Stimulated activated CD8-positive, alpha-beta memory T cell treated with anti-CD3 and anti-CD28 coated beads, Interleukin-7, amount 100 ng/mL, for 24 hours (primary cell): ENCODE data around the gene GUCA2A.

Experiments
- DNase-seq: peaks from one replicate; pipeline ENCODE4 v3.0.0-alpha.2; 2020; ENCODE audit warnings: low read depth

The GUCA2A gene

GRCh38 chr1:42153624-42154023 is 10.9 kb downstream of the GUCA2A start:
- DNase-seq, result no peak

- no peak for DNase-seq
Observed at GRCh38 chr1:42152907-42153600, 11.5 kb downstream of the GUCA2A start, which contains the start of gene GUCA2B. Gene GUCA2B (plus strand): TSS chr1:42153410. CDS start chr1:42153451, 41 bp downstream.

GRCh38 chr1:42152119-42152518 is 12.4 kb downstream of the GUCA2A start:
- DNase-seq, result no peak

- no peak for DNase-seq
Observed at GRCh38 chr1:42150651-42151050, 13.9 kb downstream of the GUCA2A start.

GRCh38 chr1:42148166-42148565 is 16.4 kb downstream of the GUCA2A start:
- no peak for DNase-seq

- DNase-seq, result peak; percentile 38
Observed at GRCh38 chr1:42146626-42147320, 17.8 kb downstream of the GUCA2A start.

- no peak for DNase-seq
Observed at GRCh38 chr1:42145764-42146625, 18.6 kb downstream of the GUCA2A start.

GRCh38 chr1:42145389-42145716 is 19.2 kb downstream of the GUCA2A start:
- DNase-seq, result no peak

- DNase-seq, result no peak
Observed at GRCh38 chr1:42144711-42145388, 19.7 kb downstream of the GUCA2A start.

- DNase-seq, result no peak
Observed at GRCh38 chr1:42143896-42144710, 20.4 kb downstream of the GUCA2A start.

GRCh38 chr1:42142894-42143675 is 21.5 kb downstream of the GUCA2A start:
- DNase-seq, result no peak

GRCh38 chr1:42141978-42142377 is 22.6 kb downstream of the GUCA2A start:
- no peak for DNase-seq

- no peak for DNase-seq
Observed at GRCh38 chr1:42140191-42140590, 24.4 kb downstream of the GUCA2A start.

- DNase-seq, result no peak
Observed at GRCh38 chr1:42139444-42139843, 25.1 kb downstream of the GUCA2A start.

GRCh38 chr1:42138586-42138985 is 26.0 kb downstream of the GUCA2A start:
- DNase-seq, result no peak

- no peak for DNase-seq
Observed at GRCh38 chr1:42137766-42138165, 26.8 kb downstream of the GUCA2A start.

GRCh38 chr1:42136466-42136865 is 28.1 kb downstream of the GUCA2A start:
- no peak for DNase-seq

- DNase-seq, result no peak
Observed at GRCh38 chr1:42135426-42135825, 29.1 kb downstream of the GUCA2A start.

- no peak for DNase-seq
Observed at GRCh38 chr1:42133809-42134526, 30.6 kb downstream of the GUCA2A start.

- DNase-seq, result no peak
Observed at GRCh38 chr1:42133390-42133789, 31.2 kb downstream of the GUCA2A start.
